ENCODE results near the gene ATRX.
"Not testable (repeated sequence)": the region's sequence is repeated elsewhere in the genome, so short reads cannot be mapped to it uniquely, and the experiment has no call there.

ATRX gene

DNA sequence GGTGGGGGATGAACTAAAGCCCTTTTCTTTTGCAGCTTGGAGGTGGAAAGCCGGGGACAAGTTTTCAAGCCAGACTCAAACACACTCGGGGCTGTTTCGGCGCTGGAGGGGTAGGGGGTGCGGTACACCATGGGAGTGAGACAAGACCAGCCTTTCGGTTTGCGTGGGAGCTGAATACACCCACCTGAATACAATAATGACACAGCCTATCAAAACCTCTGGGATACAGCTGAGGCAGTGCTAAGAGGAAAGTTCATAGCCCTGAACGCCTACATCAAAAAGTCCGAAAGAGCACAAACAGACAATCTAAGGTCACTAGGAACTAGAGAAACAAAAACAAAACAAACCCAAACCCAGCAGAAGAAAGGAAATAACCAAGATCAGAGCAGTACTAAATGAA lies 163.3 kb downstream of the ATRX start:
- no peak for DNase-seq (ENCODE audit: low spot score)

DNA sequence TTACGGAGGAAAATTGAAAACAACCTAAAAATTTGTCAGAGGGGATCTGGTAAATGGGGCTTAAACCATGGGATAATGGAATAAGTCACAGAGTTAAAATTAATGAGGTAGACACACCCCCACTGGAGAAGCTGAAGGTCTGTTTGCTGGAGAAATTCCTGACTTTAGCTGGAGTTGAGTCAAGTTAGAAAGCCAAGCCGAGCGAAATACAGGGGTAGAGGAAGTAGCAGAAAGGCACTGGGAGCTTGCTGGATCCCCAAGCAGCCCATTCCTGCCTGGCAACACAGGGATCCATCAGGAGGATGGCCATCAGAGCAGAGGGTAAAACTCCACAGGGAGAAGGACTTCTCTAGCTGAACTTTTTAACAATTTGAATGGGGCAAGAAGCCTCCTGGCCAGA lies 163.8 kb downstream of the ATRX start:
- no peak for DNase-seq (ENCODE audit: low spot score)

DNA sequence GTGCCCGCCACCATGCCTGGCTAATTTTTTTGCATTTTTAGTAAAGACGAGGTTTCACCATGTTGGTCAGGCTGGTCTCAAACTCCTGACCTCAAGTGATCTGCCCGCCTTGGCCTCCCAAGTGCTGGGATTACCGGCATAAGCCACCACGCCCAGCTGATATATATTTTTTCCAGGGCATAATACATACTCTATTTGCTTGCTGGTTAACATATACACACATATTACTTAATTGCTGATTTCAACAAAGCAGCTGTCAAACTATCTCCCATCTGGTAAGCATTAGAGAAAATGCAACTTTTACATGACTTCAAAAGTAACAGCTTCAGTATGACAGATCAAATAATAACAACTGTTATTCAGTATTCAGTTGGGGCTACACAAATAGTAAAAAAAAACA lies 164.6 kb downstream of the ATRX start:
- DNase-seq (ENCODE audit: low spot score): not testable (repeated sequence)

DNA sequence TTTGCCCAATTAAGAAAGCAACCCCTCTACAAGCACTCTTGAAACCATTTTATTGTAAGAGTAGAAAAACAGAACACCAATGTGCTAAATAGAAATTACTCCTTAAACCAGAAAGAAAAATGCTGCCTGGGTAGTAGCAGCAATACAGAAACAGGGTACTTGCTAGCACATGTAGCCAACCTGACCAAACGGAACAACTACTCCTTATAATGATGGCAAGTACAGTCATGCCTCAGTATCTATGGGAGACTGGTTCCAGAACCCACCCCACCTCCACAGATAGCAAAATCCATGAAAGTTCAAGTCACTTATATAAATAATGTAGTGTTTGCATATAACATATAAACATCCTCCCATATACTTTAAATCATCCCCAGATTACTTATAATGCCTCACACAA lies 168.8 kb downstream of the ATRX start:
- no peak for DNase-seq (ENCODE audit: low spot score)

DNA sequence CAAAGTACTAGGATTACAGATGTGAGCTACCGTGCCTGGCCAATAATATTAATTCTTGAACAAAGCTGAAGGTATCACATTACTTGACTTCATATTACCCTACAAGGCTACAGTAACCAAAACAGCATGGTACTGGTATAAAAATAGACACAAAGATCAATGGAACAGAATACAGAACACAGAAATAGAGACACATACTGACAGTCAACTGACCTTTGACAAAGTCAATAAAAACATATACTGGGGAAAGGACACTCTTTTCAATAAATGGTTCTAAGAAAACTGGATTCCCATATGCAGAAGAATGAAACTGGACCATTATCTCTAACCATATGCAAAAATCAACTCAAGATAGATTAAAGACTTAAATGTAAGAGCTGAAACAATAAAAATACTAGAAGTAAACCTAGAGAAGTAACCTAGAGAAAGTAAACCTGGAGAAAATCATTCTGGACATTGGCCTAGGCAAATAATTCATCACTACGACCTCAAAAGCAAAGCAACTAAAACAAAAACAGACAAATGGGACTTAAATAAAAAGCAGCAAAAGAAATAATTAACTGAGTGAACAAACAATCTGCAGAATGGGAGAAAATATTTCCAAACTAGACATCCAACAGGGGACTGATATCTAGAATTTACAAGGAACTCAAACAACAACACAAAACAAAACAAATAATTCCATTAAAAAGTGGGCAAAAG lies 182.2 kb downstream of the ATRX start:
- DNase-seq (ENCODE audit: low spot score): no peak

DNA sequence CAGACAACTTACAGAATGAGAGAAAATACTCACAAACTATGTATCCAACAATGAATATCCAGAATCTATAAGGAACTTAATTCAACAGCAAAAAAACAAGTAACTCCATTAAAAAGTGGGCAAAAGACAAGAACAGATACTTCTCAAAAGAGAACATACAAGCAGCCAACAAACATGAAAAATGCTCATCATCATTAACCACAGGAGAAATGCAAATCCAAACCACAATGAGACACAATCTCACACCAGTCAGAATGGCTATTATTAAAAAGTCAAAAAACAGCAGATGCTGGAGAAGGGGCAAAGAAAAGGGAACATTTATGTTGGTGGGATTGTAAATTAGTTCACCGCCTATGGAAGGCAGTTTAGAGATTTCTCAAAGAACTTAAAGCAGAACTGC lies 188.5 kb downstream of the ATRX start:
- no peak for DNase-seq (ENCODE audit: low spot score)

DNA sequence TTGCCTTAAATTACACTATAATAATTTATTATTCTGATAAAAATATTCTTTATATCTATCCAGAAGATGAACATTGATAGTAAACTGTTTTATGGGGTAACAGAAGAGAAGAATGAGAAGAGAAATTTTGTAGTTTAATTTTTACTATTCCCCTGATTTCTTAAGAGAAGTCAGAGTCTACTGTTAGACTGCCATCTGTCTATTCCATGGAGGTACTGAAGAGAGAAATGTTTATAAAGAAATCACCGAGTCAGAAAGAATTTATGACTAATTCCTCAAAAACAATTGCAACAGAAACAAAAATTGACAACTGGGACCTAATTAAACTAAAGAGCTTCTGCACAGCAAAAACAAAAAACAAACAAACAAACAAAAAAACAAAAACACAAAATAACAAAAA lies 188.9 kb downstream of the ATRX start:
- DNase-seq (ENCODE audit: low spot score): no peak

DNA sequence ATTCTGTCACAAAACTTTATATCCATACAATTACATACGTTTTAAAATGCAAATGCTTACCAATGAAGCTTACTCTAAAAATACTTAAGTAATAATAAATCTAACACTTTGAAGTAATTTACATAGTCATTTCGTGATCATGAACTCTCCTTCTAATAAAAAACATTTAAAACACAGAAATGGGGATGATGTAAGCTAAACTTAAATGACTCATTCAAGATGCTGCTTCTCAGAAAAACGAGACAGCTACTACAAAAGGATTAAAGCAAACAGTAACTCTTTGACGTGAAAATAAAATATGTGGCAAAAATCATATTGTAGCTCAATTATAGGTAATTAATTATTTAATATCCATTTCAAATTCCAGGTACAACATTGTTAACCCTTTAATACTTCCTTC lies 190.2 kb downstream of the ATRX start:
- DNase-seq (ENCODE audit: low spot score): no peak

DNA sequence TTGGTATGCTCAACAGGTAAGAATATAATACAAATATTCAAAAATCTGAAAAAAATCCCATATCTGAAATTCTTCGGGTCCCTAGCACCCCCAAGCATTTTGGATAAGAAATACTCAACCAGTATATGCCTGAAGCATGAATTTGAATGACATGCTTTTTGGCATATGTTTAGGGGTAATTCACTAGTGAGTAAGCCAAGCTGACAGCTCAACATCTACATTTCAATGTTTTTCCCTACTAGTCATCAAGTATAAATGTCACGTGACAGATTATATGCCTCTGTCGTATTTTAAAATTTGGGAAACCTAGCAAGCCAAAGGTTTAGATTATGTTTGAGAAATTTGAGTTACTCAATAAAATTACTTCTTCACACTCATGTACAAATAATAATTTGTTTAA lies 213.7 kb downstream of the ATRX start:
- no peak for DNase-seq (ENCODE audit: low spot score)

DNA sequence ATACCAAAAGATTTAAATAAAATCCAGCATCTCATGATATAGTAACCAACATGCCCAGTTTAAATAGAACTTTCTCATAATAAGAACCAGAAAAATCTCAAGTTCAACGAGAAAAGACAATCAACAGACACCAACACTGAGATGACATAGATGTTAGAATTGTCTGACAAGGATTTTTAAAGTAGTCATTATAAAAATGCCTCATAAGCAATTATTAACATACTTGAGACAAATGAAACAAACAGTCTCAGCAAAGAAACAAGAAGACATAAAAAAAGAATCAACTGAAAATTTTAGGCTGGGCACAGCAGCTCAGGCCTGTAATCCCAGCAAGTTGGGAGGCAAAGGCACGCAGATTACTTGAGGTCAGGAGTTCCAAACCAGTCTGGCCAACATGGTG lies 220.7 kb downstream of the ATRX start:
- no peak for DNase-seq (ENCODE audit: low spot score)

DNA sequence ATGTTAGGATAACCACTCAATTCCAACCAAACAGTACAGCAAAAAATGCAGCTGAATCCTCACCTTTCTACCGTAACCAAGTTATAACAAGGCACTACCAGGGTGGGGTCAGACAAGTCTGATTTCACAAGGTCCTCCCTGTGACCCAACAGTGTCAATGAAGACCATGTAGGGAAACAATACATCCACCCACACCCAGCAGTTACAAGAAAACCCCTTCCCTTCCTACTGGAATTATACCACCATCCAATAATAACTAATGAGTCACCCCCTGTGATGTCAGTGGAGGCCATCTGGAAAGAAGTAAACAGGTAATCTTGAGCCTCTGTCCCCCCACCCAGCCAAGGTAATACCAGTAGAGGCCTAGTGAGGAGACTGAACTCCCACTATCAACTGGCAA lies 221.2 kb downstream of the ATRX start:
- DNase-seq (ENCODE audit: low spot score): no peak

DNA sequence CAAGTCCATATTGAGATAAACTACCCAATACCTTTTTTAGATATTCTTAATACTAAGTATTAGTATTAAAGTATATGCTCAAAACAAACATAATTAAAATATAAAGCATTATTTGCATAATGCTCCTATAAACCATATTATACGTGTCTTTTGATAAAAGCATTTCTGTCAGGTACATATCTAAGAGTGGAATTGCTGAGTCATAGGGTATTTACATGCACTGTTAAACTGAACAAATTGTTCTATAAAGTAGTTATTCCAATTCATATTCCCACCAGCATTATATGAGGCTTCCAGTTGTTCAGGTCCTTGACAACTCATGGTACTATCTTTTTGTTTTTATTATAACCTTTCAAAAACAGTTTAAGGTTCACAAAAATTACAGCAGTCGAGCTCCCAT lies 224.6 kb downstream of the ATRX start:
- DNase-seq (ENCODE audit: low spot score): no peak

DNA sequence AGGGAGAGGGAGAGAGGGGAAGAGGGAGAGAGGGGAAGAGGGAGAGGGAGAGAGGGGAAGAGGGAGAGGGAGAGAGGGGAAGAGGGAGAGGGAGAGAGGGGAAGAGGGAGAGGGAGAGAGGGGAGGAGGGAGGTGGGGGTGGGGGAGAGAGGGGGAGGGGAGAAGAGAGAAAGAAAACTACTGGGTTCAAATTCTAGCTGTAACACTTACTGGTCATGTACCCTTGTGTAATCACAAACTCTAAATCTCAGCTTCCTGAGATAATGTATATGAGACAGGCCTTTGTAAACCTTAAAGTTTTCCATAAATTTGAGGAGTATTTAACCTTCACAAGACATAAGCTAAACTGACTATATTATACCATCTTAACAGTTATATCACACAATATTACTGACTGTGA lies 229.7 kb downstream of the ATRX start:
- no peak for DNase-seq (ENCODE audit: low spot score)

DNA sequence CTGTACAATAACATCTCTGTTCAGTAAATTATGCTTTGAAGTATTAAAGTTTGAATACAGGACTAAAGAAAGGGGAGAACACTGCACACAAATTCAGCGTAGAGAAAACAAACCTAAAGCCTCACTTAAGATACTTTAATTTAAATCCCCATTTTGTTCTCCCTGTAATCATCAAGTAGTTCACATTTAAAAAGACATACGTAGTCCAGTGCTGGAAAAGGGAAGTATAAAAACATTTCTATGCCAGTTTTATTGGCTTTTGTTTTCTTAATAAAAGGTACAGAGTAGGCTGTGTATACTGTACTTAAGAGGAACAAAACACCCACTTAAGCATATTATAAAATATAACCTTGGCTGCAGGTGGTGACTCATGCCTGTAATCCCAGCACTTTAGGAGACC lies 237.3 kb downstream of the ATRX start:
- no peak for DNase-seq (ENCODE audit: low spot score)

DNA sequence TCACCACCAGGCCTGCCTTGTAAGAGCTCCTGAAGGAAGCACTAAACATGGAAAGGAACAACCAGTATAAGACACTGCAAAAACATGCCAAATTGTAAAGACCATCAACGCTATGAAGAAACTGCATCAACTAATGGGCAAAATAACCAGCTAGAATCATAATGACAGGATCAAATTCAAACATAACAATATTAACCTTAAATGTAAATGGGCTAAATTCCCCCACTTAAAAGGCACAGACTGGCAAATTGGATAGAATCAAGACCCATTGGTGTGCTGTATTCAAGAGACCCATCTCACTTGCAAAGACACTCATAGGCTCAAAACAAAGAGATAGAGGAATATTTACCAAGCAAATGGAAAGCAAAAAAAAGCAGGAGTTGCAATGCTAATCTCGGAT lies 246.2 kb downstream of the ATRX start:
- not testable (repeated sequence) for DNase-seq (ENCODE audit: low spot score)

DNA sequence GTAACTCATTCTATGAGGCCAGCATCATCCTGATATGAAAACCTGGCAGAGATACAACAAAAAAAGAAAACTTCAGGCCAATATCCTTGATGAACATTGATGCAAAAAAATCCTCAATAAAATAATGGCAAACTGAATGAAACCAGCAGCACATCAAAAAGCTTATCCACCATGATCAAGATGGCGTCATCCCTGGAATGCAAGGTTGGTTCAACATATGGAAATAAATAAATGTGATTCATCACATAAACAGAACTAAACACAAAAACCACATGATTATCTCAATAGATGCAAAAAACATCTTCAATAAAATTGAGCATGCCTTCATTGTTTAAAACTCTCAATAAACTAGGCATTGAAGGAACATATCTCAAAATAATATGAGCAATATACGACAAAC lies 254.8 kb downstream of the ATRX start:
- DNase-seq (ENCODE audit: low spot score): not testable (repeated sequence)

DNA sequence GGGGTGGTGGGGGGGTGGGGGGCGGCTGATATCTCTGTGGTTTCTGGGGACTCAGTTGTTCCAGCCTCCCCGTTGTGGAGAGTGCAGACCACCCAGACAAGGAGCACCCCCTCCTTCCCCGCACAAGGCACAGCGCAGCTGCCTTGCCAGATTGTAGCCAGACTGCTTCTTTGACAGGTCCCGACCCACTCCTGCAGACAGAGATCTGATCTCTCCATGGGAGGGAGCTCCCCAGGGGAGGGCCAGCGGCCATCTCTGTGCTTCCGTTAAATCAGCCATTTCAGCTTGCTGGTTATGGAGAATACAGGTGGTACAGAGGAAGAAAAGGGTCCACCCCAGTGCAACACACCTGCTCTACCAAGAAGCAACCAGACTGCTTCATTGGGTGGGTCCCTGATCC lies 258.0 kb downstream of the ATRX start:
- no peak for DNase-seq (ENCODE audit: low spot score)

DNA sequence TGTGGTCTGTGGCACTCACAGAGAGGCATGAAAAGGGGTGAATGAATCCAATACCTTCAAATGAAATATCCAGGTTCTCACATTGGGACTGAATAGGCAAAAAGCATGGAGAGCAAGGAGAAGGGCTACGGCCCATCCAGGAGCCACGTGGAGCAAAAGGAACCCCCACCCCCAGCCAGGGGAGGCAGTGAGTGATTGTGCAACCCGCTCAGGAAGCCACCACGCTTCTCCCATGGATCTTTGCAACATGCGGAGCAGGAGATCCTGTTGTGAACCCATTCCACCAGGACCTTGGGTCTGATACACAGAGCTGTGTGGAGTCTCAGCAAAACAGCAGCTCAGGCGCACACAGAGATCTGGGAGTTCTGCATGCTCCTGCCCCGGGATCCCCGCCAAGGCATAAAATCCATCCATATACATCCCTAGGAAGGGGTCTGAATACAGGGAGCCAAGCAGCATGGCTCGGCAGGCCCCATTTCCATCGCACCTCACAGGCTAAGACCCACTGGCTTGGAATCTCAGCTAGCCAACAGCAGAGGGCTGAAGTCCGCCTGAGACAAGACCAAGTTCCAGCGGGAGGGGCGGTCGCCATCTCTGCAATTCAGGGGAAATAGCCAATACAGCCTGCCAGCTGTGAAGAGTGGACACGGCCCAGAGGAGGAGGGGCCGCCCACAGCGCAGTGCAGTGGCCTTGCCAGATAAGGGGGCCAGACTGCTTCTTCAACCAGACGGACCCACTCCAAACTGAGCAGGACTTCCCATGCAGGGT lies 258.6 kb downstream of the ATRX start:
- DNase-seq (ENCODE audit: low spot score): no peak

DNA sequence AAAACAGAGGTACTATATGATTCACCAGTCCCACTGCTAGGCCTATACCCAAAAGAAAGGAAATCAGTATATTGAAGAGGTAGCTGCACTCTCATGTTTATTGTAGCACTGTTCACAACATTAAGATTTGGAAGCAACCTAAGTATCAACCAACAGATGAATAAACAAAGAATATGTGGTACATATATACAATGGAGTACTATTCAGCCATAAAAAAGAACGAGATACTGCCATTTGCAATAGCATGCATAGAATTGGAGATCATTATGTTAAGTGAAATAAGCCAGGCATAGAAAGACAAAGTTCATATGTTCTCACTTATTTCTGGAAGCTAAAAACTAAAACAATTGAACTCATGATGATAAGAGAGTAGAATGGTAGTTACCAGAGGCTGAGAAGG lies 266.3 kb downstream of the ATRX start:
- DNase-seq (ENCODE audit: low spot score): no peak

DNA sequence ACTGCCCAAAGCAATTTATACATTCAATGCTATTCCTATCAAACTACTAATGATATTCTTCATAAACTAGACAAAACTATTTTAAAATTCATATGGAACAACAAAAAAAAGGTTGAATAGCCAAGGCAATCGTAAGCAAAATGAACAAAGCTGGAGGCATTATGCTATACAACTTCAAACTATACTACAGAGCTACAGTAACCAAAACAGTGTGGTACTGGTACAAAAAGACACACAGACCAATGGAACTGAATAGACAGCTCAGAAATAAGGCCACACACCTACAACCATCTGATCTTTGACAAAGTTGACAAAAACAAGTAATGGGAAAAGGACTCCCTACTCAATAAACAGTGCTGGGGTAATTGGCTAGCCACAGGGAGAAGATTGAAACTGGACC lies 271.8 kb downstream of the ATRX start:
- no peak for DNase-seq (ENCODE audit: low spot score)

DNA sequence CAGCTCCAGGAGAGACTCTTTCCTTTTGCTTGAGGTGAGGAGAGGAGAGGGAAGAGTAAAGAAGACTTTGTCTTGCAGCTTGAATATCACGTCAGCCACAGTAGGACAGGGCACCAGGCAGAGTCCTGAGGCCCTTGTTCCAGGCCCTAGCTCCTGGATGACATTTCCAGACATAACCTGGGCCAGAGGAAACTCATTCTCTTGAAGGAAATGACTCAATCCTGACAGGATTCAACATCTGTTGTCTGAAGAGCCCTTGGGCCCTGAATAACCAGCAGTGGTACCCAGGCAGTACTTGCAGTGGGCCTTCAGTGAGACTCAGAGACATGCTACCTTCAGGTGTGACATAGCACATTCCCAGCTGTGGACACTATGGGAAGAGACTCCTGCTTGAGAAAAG lies 276.0 kb downstream of the ATRX start:
- no peak for DNase-seq (ENCODE audit: low spot score)

DNA sequence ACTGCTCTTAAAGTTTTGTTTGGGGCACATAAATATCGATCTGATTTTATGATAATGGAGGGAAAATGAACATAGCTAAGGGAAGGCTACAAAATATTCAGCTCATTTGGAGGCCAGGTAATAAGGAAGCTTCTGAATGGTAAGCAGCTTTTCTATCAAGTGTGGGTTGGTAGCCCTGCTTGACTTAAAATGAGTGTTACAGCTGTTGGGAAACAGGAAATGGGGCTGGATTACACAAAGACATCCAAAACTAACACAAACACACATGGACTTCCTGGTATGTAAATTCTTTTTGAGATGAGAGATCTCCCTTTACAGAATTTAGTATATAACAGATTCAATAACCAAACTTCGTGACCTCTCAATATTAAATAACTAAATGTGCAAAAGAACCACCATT lies 280.8 kb downstream of the ATRX start:
- no peak for DNase-seq (ENCODE audit: low spot score)

DNA sequence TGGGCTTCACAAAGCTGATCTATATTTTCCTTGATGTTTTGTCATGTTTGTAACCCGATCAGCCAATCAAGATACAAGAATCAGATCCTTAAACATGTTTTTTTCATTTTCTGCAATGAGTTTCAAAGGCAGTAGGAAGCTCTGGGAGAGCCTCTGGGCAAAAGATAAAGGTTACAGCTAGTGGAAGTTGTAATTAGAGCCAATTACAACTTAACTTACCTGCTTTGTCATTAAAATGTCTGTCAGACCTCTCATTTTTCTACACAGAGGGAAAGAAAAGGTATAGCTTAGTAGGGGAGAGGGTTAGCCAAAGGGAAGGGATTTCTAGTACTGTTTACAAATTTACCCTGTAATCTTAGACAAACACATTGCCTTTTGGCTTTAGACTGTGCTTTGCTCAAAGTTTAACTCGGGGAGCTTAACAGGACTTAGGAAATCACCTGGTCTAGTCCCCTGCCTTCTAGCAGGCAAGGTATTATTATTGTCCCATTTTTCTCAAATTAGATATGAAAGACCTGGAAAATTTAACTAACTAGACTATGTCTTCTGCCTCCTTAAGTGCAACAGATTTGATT lies 283.0 kb downstream of the ATRX start:
- no peak for DNase-seq (ENCODE audit: low spot score)

DNA sequence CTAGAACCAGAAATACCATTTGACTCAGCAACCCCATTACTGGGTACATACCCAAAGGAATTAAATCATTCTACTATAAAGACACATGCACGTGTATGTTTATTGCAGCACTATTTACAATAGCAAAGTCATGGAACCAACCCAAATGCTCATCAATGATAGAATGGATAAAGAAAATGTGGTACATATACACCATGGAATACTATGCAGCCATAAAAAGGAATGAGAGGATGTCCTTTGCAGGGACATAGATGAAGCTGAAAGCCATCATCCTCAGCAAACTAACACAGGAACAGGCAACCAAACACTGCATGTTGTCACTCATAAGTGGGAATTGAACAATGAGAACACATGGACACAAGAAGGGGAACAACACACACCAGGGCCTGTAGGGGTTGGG lies 285.9 kb downstream of the ATRX start:
- DNase-seq (ENCODE audit: low spot score): not testable (repeated sequence)
